Measurements from ENCODE around the gene CRY2.

DNA sequence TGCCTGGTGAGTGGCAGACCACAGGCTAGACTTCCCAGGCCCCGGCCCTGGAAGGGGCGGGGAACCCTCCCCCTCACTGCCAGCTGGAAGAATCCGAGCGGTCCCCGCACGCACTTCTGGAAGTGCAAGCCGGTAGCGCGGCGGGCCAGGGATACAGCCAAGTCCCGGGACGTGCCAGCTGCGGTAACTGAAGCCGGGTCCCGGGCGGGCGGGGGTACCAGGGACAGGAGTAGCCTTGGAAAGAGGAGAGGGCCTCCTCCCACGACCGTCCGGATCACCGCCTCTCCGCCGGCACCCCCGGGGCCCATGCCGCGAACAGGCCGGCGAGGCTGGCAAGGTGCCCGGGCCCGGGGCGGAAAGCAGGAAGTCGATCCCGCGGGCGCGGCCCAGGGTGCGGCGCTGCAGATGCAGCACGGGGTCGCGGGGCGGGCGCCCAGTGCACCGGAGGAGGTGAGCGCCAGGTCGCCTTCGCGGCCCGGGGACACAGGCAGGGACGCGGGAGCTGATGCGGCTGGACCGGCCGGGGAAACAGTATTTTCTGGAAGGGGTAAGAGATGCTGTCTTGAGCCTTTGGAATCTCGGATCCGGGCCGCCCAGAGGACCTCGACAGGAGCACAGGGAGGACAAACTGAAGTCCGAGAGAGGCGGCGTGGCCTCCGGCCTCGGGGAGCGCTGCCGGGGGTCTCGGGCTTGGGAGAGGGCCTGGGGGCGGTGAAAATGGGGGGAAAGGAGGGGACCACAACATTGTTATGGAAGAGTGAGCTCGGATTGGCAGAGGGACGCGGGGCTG, 43.1 kb upstream of the CRY2 start:
- TF ChIP-seq BACH2 (CRISPR knock-in tag; IDR thresholded peaks at IDR 0.05; ENCODE audit: borderline replicate concordance) (no peak), ZC3H10 (CRISPR knock-in tag; IDR thresholded peaks at IDR 0.05) (no peak)
- TF ChIP-seq, protein P1, sequence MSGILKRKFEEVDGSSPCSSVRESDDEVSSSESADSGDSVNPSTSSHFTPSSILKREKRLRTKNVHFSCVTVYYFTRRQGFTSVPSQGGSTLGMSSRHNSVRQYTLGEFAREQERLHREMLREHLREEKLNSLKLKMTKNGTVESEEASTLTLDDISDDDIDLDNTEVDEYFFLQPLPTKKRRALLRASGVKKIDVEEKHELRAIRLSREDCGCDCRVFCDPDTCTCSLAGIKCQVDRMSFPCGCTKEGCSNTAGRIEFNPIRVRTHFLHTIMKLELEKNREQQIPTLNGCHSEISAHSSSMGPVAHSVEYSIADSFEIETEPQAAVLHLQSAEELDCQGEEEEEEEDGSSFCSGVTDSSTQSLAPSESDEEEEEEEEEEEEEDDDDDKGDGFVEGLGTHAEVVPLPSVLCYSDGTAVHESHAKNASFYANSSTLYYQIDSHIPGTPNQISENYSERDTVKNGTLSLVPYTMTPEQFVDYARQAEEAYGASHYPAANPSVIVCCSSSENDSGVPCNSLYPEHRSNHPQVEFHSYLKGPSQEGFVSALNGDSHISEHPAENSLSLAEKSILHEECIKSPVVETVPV (CRISPR knock-in tag; IDR thresholded peaks at IDR 0.05): no peak

Measured in SK-N-SH treated with all-trans-retinoic acid at 6 μM for 48 hours (cell line).